Heart left ventricle (tissue), 16 donors: ENCODE data around the gene BCR. TPM values are rescaled to one million over a fixed set of nuclear protein-coding genes. Genes with fewer than 3 reads are reported as not detected.

ENCODE experiments used
- ATAC-seq, 4 donors: fragments of 200-7000 bp; cut with Tn5 transposase; one replicate each; pipeline ENCODE4 v1.9.1; 2020 to 2022; ENCODE audit warnings: moderate library complexity in 4 of 4, mild to moderate bottlenecking in 3 of 4, moderate number of reproducible peaks in 1 of 4
- DNase-seq, 5 donors: peaks; one replicate each; pipeline ENCODE4 v3.0.0-alpha.2; 2020
- H3K27ac ChIP-seq, 12 donors: fragments of 200-600 bp; sonication (generic) in 4 of 12; one replicate each; pipeline versions ENCODE4 v1.5.0 to v1.8.0; 2016 to 2022; ENCODE audit warnings: mild to moderate bottlenecking in 2 of 12
- H3K27me3 ChIP-seq, 9 donors: fragments of 200-600 bp; sonication (generic) in 2 of 9; one replicate each; pipeline versions ENCODE4 v1.5.1 to v1.8.0; 2016 to 2022; ENCODE audit warnings: mild to moderate bottlenecking in 3 of 9
- H3K36me3 ChIP-seq, 9 donors: fragments of 200-600 bp; sonication (generic) in 2 of 9; one replicate each; pipeline versions ENCODE4 v1.5.0 to v1.8.0; 2018 to 2022; ENCODE audit warnings: mild to moderate bottlenecking in 2 of 9
- H3K4me1 ChIP-seq, 12 donors: fragments of 200-600 bp; sonication (generic) in 4 of 12; one replicate each; pipeline versions ENCODE4 v1.5.0 to v1.8.0; 2016 to 2022; ENCODE audit warnings: mild to moderate bottlenecking in 3 of 12
- H3K4me3 ChIP-seq, 12 donors: fragments of 200-600 bp; sonication (generic) in 4 of 12; one replicate each; pipeline versions ENCODE4 v1.5.0 to v1.8.0; 2017 to 2022; ENCODE audit warnings: mild to moderate bottlenecking in 9 of 12, moderate library complexity in 4 of 12
- H3K9me3 ChIP-seq, 12 donors: fragments of 200-600 bp; sonication (generic) in 4 of 12; one replicate each; pipeline versions ENCODE4 v1.5.0 to v1.8.0; 2016 to 2022; ENCODE audit warnings: mild to moderate bottlenecking in 1 of 12
- CTCF ChIP-seq, 12 donors: fragments of 200-600 bp; sonication (generic) in 4 of 12; IDR thresholded peaks; one replicate each; pipeline versions ENCODE4 v1.5.0 to v1.8.0; 2018 to 2022; ENCODE audit warnings: antibody characterized with exemption in 12 of 12, mild to moderate bottlenecking in 5 of 12
- POLR2A ChIP-seq, 2 donors: fragments of 450-650 bp; IDR thresholded peaks; one replicate each; pipeline ENCODE4 v1.6.1; 2017; ENCODE audit warnings: antibody characterized with exemption in 2 of 2, mild to moderate bottlenecking in 2 of 2, moderate library complexity in 2 of 2
- WGBS, 4 donors: extraction: QIAGEN DNeasy Blood & Tissue Kit in 2 of 4; methylation state at CpG; one replicate each; pipeline versions ENCODE4 v1.1.5 to v1.1.7; 2013 to 2018; 5-methylcytosine and 5-hydroxymethylcytosine counted together
- intact Hi-C, 10 donors: fragments of 100-400 bp; cut with DNase I; formaldehyde crosslinking; loops; one replicate each; pipeline versions ENCODE4 v1.11.1 to v1.14.2; 2022
- polyA plus RNA-seq, 2 donors: library from polyadenylated mRNA; stranded (reverse); fragments of 200-250 nt; gene quantifications; one replicate each; pipeline ENCODE4 v1.2.3, GENCODE V29; 2013
- total RNA-seq, 9 donors: library from RNA; depleted of rRNA in 2 of 9; stranded (reverse); fragments of >200 nt in 2 of 9; fragmentation: NEBNext Ultra II Directional in 3 of 9; extraction: Animal tissue kit (Norgen Biotek cat#: 25700) in 3 of 9; gene quantifications; one replicate each; pipeline versions ENCODE4 v1.1.0 to v1.2.4, GENCODE V29; 2016 to 2023
- donor health status: ischemic (EF 13 %, LVEDD 7.1; RV severe dilation, severe dysfunction).
- donor health status: healthy with polysubstance abuse.
- donor health status: DM: no; HTN: yes; CAD: no.
- donor health status: DM: no; HTN: no; CAD: no.
- donor health status: ischemic (EF 25% LVEDD 6.9; RV normal size, moderate dysfunction).
- donor health status: ischemic (EF 25% LVEDD 5.7; RV mildly dilated, moderate dysfunction).
- donor health status: healthy.
- donor health status: DM: yes; HTN: yes; CAD: no.
- donor health status: ischemic (EF 35%, LVEDD 5.7; RV mildly dilated, moderate dysfunction).
- donor health status: nonischemic (EF 11% LVEDD 7.7; RV severe dilation, severe dysfunction).
- donor health status: DM: yes; HTN: yes; CAD: no.
- donor health status: PGD.
- donor health status: ischemic (EF 29% LVEDD 5.4; RV normal size, mild dysfunction).
- donor health status: nonischemic (EF 23%, LVEDD 6.1; RV moderate dilation, normal function).

The BCR gene
- total and polyA plus RNA-seq, 11 donors = 12.6 to 51.1 (median 28.7) TPM

- Histone ChIP-seq H3K27me3 (no peaks in the 10 kb centered on the region), H3K9me3 (no peaks in the 10 kb centered on the region), H3K4me3 (no peak overlapping the region), H3K36me3 (peaks cover 0 to 93% (median 65%) of the 10 kb centered on the region in 9 donors), H3K4me1 (peaks cover 0 to 9% (median 5%) of the 10 kb centered on the region in 12 donors), H3K27ac (peak overlapping the region in 1 of 12 donors; percentile 19)
- no peak for ATAC-seq
- no peak for TF ChIP-seq CTCF (IDR thresholded peaks at IDR 0.05)
- TF ChIP-seq POLR2A (IDR thresholded peaks at IDR 0.05) = no peak
- intact Hi-C loops = loop anchor here in 4 of 10 donors (10.0 kb wide), 1 partner anchor 334 kb away; no protein-coding TSS in a partner anchor
- no peak for DNase-seq
- 82 to 94% (median 89%) methylated on average over 3 to 5 of the region's 5 CpGs for WGBS, 4 donors
Observed at GRCh38 chr22:23289130-23289503, 108.8 kb downstream of the BCR start.

GRCh38 chr22:23289851-23290724 lies 109.8 kb downstream of the BCR start:
- H3K27ac ChIP-seq = peak overlapping the region in 4 of 12 donors; percentile 7 to 40 (median 21)
- intact Hi-C loops = loop anchor here in 5 of 10 donors (10.0 kb wide), 1 partner anchor 335 kb away; no protein-coding TSS in a partner anchor
- 64 to 68% (median 67%) methylated on average over 14 to 18 of the region's 18 CpGs for WGBS, 4 donors
- DNase-seq = peak in 1 of 5 donors; percentile 47
- no peaks in the 10 kb centered on the region for H3K27me3 ChIP-seq
- H3K4me3 ChIP-seq = no peak overlapping the region
- no peaks in the 10 kb centered on the region for H3K9me3 ChIP-seq
- peaks cover 0 to 96% (median 71%) of the 10 kb centered on the region in 9 donors for H3K36me3 ChIP-seq
- peak; percentile 44 to 64 (median 46) for ATAC-seq
- TF ChIP-seq POLR2A (IDR thresholded peaks at IDR 0.05) (no peak), CTCF (IDR thresholded peaks at IDR 0.05) (peak; percentile 60 to 90 (median 76))
- H3K4me1 ChIP-seq = peaks cover 0 to 9% (median 5%) of the 10 kb centered on the region in 12 donors

GRCh38 chr22:23291806-23292452 lies 111.6 kb downstream of the BCR start:
- H3K36me3 ChIP-seq = peaks cover 0 to 94% (median 64%) of the 10 kb centered on the region in 9 donors
- TF ChIP-seq CTCF (IDR thresholded peaks at IDR 0.05) (no peak), POLR2A (IDR thresholded peaks at IDR 0.05) (no peak)
- no peaks in the 10 kb centered on the region for H3K9me3 ChIP-seq
- H3K27me3 ChIP-seq = no peaks in the 10 kb centered on the region
- H3K4me3 ChIP-seq = no peak overlapping the region
- H3K4me1 ChIP-seq = peaks cover 0 to 9% (median 5%) of the 10 kb centered on the region in 12 donors
- ATAC-seq (no peak), DNase-seq (no peak)
- intact Hi-C loops = loop anchor here in 1 of 10 donors (10.0 kb wide), 1 partner anchor 337 kb away; no protein-coding TSS in a partner anchor
- H3K27ac ChIP-seq = no peak overlapping the region
- WGBS, 4 donors = 93 to 96% (median 95%) methylated on average over 13 of the region's 13 CpGs
